Neuron (in vitro differentiated cells): ENCODE data around the gene FMN1.
A peak's percentile ranks its signal among the peaks of the same experiment; 100 is the strongest.

Experiments
- H2AFZ ChIP-seq: one replicate; pipeline ENCODE4 v1.6.1; 2013; ENCODE audit warnings: low read depth, mild to moderate bottlenecking, inconsistent platforms, low read length, moderate library complexity
- H3K27me3 ChIP-seq: one replicate; pipeline ENCODE4 v1.6.1; 2013; ENCODE audit warnings: low read length; ENCODE audit not compliant: insufficient read depth
- H3K36me3 ChIP-seq: one replicate; pipeline ENCODE4 v1.6.1; 2013; ENCODE audit warnings: low read length; ENCODE audit not compliant: insufficient read depth
- H3K4me1 ChIP-seq: one replicate; pipeline ENCODE4 v1.6.1; 2013; ENCODE audit warnings: low read length; ENCODE audit not compliant: insufficient read depth
- H3K4me3 ChIP-seq: 2 replicates; pipeline ENCODE4 v1.5.1; 2013; ENCODE audit warnings: mild to moderate bottlenecking, low read length, moderate library complexity
- H3K9me3 ChIP-seq: one replicate; pipeline ENCODE4 v1.6.1; 2013; ENCODE audit warnings: low read length

Gene FMN1

DNA sequence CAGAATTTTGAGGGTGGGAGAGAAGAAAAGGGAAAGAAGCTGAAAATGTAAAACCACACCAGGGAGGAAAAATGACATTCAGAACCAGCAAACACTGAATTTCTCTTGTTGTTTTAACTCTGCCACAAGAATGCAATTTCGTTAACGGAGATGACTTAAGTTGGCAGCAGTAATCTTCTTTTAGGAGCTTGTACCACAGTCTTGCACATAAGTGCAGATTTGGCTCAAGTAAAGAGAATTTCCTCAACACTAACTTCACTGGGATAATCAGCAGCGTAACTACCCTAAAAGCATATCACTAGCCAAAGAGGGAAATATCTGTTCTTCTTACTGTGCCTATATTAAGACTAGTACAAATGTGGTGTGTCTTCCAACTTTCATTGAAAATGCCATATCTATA lies 461.2 kb downstream of the FMN1 start:
- Histone ChIP-seq H3K36me3 (no peaks in the 10 kb centered on the region), H3K4me3 (no peak overlapping the region), H3K27me3 (no peaks in the 10 kb centered on the region), H2AFZ (no peak overlapping the region), H3K9me3 (no peaks in the 10 kb centered on the region), H3K4me1 (peaks cover 3% of the 10 kb centered on the region)

GRCh38 chr15:32732574-32733157 lies 461.8 kb downstream of the FMN1 start:
- Histone ChIP-seq H3K36me3 (no peaks in the 10 kb centered on the region), H3K27me3 (no peaks in the 10 kb centered on the region), H2AFZ (no peak overlapping the region), H3K4me1 (peaks cover 3% of the 10 kb centered on the region), H3K9me3 (no peaks in the 10 kb centered on the region), H3K4me3 (no peak overlapping the region)

DNA sequence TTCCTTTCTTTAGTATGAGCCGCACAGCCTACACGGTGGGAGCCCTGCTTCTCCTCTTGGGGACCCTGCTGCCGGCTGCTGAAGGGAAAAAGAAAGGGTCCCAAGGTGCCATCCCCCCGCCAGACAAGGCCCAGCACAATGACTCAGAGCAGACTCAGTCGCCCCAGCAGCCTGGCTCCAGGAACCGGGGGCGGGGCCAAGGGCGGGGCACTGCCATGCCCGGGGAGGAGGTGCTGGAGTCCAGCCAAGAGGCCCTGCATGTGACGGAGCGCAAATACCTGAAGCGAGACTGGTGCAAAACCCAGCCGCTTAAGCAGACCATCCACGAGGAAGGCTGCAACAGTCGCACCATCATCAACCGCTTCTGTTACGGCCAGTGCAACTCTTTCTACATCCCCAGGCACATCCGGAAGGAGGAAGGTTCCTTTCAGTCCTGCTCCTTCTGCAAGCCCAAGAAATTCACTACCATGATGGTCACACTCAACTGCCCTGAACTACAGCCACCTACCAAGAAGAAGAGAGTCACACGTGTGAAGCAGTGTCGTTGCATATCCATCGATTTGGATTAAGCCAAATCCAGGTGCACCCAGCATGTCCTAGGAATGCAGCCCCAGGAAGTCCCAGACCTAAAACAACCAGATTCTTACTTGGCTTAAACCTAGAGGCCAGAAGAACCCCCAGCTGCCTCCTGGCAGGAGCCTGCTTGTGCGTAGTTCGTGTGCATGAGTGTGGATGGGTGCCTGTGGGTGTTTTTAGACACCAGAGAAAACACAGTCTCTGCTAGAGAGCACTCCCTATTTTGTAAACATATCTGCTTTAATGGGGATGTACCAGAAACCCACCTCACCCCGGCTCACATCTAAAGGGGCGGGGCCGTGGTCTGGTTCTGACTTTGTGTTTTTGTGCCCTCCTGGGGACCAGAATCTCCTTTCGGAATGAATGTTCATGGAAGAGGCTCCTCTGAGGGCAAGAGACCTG lies 463.5 kb downstream of the FMN1 start:
- Histone ChIP-seq H2AFZ (no peak overlapping the region), H3K9me3 (no peaks in the 10 kb centered on the region), H3K27me3 (no peaks in the 10 kb centered on the region), H3K4me3 (no peak overlapping the region), H3K36me3 (no peaks in the 10 kb centered on the region), H3K4me1 (peaks cover 3% of the 10 kb centered on the region)

DNA sequence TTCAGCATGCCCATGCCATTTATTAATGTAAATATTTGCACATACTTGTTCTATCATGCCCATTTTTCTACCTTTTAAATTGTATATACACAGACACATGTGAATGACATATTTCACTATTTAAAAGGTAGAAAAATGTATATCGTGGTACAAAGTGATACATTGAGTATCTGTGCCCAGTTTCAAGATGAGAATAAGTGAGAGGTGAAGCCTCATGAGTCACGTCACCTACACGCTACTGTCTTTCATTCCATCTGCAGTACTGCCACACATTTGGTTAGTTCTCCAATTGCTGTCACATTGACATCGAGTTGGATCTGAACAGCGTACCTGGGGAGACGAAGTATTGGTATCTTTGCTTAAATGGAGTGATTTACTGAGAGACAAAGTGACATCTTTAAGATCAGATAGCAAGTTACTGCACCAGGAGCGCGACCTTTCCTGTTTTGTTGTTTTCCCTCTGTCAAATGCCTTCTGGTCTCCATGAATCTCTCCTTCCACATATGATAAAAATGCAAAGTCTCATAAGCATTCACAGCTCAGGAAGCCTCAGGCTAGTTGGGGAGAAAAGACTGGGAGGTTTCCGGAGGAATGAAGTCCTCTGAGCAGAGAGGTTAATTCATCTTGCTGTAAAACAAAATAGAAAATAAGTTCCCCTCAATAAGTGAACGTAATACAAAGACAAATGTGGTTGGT lies 464.7 kb downstream of the FMN1 start:
- no peaks in the 10 kb centered on the region for H3K4me1 ChIP-seq
- no peaks in the 10 kb centered on the region for H3K36me3 ChIP-seq
- no peak overlapping the region for H2AFZ ChIP-seq
- no peaks in the 10 kb centered on the region for H3K9me3 ChIP-seq
- H3K27me3 ChIP-seq: no peaks in the 10 kb centered on the region
- no peak overlapping the region for H3K4me3 ChIP-seq

DNA sequence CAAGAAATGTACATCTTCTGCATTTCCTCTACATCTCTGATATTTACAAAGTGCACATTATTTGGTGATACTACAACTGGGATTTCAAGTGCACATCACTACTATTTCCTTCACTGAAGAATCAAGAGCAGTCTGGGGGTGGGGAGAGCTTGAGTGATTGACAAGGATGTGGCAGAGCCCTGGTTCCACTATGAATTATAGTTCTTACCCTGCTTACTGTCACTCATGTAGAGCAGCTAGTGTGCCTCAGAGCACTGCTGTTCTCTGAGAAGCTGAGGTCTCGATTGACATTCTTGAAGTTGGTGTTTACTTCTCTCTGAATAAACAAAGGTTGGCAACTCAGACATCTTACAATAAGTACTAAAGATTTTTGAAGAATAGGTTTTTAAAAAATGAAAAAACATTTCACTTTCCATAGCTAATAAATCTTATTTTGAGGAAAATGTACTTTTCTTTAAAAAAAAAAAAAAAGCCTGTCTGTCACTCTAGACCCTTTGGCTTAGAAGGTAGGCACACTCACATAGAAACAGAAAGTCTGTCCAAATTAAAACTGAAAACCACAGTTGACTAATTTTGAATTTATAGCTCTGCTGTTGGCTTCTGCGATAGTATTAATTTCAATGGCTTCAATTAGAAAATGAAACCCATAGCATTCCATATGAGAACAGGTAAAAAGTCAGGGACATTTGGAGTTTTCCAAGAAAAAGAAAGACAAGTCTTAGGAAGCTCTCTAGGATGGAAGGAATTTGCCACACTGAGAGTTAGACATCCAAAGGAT lies 471.2 kb downstream of the FMN1 start:
- no peak overlapping the region for H3K4me3 ChIP-seq
- H3K4me1 ChIP-seq: peaks cover 4% of the 10 kb centered on the region
- peaks cover 29% of the 10 kb centered on the region for H3K27me3 ChIP-seq
- no peaks in the 10 kb centered on the region for H3K9me3 ChIP-seq
- no peaks in the 10 kb centered on the region for H3K36me3 ChIP-seq
- H2AFZ ChIP-seq: no peak overlapping the region

DNA sequence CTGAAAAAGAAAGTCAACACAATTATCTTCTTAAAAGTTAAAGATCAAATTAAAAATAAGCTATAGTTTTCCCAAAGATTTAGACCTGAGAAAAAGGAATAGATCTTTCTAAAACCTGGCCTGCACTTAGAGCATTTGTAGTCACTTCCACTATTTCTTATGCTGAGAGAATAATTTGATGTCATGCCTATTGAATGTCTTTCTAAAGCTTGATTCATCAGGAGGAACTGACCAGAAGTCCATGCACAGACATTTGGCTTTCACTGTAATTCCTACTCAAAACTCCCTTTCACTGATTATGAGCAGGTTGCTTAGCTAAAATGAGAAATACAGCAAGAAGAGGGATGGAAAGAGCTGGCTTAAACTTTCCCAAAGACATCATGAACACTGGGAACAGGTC lies 472.4 kb downstream of the FMN1 start:
- H2AFZ ChIP-seq: no peak overlapping the region
- H3K36me3 ChIP-seq: no peaks in the 10 kb centered on the region
- H3K9me3 ChIP-seq: no peaks in the 10 kb centered on the region
- no peak overlapping the region for H3K4me3 ChIP-seq
- peaks cover 10% of the 10 kb centered on the region for H3K4me1 ChIP-seq
- H3K27me3 ChIP-seq: peaks cover 38% of the 10 kb centered on the region

GRCh38 chr15:32721596-32721995 lies 472.9 kb downstream of the FMN1 start:
- H2AFZ ChIP-seq: no peak overlapping the region
- H3K4me1 ChIP-seq: peaks cover 10% of the 10 kb centered on the region
- H3K36me3 ChIP-seq: no peaks in the 10 kb centered on the region
- no peaks in the 10 kb centered on the region for H3K9me3 ChIP-seq
- peaks cover 44% of the 10 kb centered on the region for H3K27me3 ChIP-seq
- no peak overlapping the region for H3K4me3 ChIP-seq

DNA sequence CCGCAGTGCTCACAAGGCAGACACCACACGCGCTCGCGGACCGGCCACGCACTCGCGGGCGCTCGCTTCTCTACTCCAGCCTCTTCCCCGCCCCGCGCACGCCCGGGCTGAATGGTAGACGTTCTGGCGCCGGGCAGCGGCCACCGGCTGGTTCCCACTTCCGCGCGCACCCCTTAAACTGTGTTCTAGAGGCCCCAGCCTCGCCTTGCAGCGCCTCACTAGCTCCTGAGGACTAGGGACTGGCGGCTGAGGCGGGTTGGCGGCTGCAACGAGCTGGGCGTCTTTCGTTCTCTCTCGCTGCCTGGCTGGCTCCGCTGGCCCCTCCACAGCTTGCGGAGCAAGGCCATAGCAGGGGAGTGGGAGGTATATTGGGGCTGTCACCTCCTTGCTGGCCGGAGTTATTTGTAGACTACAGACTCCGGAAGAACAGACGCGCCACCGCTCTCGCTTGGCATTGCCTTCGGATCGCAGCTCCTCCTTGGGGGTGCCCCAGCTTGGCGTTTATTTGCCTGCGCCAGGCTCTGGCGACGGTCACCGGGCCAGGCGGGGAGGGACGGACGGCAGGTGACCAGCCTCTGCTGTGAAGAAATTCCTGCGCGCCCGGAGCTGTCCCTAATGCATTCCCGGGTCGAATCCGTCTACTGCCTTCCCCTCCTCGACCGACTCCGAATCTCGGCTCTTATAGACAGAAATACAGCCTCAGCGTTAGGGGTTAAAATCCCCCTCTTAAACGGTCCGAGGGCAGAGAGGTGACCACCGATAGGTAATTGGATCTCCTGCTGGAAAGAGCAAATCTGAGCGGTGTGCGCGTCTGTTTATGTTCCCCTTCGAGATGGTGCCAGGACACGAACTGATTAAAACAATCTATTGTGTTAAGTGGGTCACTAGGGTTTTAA lies 475.4 kb downstream of the FMN1 start:
- H3K27me3 ChIP-seq: peaks cover 64% of the 10 kb centered on the region
- H3K9me3 ChIP-seq: no peaks in the 10 kb centered on the region
- H3K4me3 ChIP-seq: no peak overlapping the region
- H3K36me3 ChIP-seq: no peaks in the 10 kb centered on the region
- peaks cover 10% of the 10 kb centered on the region for H3K4me1 ChIP-seq
- H2AFZ ChIP-seq: peak overlapping the region; percentile 50

DNA sequence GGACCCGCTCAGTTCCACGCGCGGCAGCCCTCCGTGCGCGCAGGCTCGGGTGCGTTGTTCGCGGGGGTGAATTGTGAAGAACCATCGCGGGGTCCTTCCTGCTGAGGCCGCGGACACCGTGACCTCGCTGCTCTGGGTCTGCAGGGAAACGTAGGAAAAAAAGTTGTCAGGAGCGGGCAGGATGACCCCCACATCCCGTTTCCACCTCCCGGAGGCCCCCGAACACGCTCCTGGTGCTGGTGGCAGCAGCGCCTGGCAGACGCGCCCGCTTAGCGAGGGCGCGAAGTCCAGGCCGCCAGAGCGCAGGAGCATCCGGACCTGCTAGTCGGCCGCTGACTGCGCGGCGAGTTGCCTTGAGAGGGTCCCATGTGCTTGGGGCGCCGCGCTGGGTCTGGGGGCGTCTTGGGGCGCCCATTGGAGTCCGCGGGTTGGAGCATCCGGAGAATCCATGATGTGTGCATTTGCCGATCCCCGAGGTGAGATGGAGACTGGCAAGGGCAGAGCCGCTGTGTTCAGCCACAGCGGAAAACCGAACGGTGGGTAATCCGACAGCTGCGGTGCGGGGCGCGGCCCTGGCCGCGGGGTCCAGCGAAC lies 476.2 kb downstream of the FMN1 start:
- H3K27me3 ChIP-seq: peaks cover 70% of the 10 kb centered on the region
- peak overlapping the region; percentile 34 for H3K4me3 ChIP-seq
- peak overlapping the region; percentile 50 for H2AFZ ChIP-seq
- H3K9me3 ChIP-seq: no peaks in the 10 kb centered on the region
- peaks cover 10% of the 10 kb centered on the region for H3K4me1 ChIP-seq
- no peaks in the 10 kb centered on the region for H3K36me3 ChIP-seq

- peak within 1 kb of the TSS; percentile 34 for H3K4me3 ChIP-seq
- H3K36me3 ChIP-seq: no peaks in the 10 kb centered on the region
- H3K27me3 ChIP-seq: peaks cover 64% of the 10 kb centered on the region
These were observed 476.9 kb downstream of the FMN1 start, which contains the start of gene GREM1 for GRCh38 chr15:32717426-32718226. Gene GREM1 (plus strand): TSS chr15:32718004. CDS start chr15:32730691, 12,687 bp downstream.

GRCh38 chr15:32716915-32717425 lies 477.5 kb downstream of the FMN1 start:
- peak overlapping the region; percentile 50 for H2AFZ ChIP-seq
- H3K27me3 ChIP-seq: peaks cover 69% of the 10 kb centered on the region
- no peaks in the 10 kb centered on the region for H3K36me3 ChIP-seq
- no peak overlapping the region for H3K4me3 ChIP-seq
- no peaks in the 10 kb centered on the region for H3K9me3 ChIP-seq
- H3K4me1 ChIP-seq: peaks cover 10% of the 10 kb centered on the region

More at GRCh38 chr15:32717426-32718226, 476.9 kb downstream of the FMN1 start, which contains the start of gene GREM1:
- H2AFZ ChIP-seq: peak within 1 kb of the TSS; percentile 50
- peaks cover 10% of the 10 kb centered on the region for H3K4me1 ChIP-seq
- no peaks in the 10 kb centered on the region for H3K9me3 ChIP-seq
